Colon (tissue), 2 donors: ENCODE results near the gene PDE4D.
"Not testable (repeated sequence)": the region's sequence is repeated elsewhere in the genome, so short reads cannot be mapped to it uniquely, and the experiment has no call there.

Experiments
- FAIRE-seq: peaks from 2 replicates; lab custom pipeline; 2012; peaks lifted over from hg19 to GRCh38; lab: Jason Lieb, UNC
- donor health status: control.
- donor health status: control.

PDE4D gene

GRCh38 chr5:59416026-59416425 lies 477.5 kb downstream of the PDE4D start:
- no peak for FAIRE-seq

DNA sequence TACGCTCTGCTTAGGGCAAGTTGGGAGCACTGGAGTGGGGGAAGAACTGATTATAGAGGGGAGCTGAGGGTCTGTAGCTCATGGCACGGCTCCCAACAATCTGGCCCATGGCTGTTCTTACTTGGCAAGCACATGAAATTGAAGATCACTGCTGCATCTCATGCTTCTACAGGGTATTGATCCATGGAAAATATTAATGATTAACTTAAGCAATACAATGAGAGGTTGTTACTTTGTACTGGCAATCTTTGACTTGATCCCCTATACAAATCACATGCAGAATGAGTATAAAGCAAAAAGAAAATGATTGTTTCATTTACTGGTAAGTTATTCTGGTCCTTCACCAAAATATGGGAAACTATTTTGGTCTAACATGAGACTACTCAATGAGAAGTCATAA lies 481.1 kb downstream of the PDE4D start:
- FAIRE-seq = no peak

- not testable (repeated sequence) for FAIRE-seq
These were observed 484.5 kb downstream of the PDE4D start for GRCh38 chr5:59408997-59409396.

DNA sequence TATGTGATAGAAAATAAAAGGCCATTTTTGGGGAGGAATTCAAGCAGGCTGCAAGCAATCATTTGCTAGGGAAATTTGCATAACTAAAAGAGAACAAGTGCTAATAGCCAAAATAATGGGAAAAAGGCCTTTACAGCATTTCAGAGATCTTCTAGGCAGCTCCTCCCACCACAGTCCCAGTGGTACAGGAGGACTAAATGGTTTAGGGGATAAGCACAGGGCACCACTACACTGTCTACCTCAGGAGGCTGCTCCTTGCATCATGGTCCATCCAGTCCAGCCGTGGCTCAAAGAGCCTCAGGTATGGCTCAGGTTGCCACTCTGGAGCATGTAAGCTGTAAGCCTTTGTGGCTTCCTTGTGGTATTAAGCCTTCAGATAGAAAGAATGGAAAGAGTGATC lies 485.6 kb downstream of the PDE4D start:
- FAIRE-seq = no peak

DNA sequence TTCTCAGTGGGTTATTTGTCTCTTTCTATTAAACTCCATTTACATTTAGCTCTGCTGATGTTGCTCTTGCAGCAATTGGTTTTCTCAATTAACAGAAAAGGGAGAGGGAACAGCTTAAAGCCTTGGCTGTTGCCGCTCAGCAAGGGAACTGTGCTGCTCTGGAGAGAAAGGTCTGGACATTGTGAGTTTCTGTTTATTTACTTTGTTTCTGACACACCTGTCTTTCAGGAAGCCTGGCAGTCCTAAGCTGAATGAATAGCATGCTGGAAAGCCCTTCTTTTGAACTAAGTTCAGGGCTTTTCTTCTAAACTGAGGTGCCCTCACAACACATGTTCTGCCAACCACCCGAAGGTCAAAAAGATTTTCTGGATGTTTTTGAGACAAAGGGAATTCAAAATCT lies 491.9 kb downstream of the PDE4D start:
- no peak for FAIRE-seq

DNA sequence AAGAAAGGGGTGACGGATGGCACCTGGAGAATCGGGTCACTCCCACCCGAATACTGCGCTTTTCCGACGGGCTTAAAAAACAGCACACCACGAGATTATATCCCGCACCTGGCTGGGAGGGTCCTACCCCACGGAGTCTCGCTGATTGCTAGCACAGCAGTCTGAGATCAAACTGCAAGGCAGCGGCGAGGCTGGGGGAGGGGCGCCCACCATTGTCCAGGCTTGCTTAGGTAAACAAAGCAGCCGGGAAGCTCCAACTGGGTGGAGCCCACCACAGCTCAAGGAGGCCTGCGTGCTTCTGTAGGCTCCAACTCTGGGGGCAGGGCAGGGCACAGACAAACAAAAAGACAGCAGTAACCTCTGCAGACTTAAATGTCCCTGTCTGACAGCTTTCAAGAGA lies 498.6 kb downstream of the PDE4D start:
- FAIRE-seq = not testable (repeated sequence)

DNA sequence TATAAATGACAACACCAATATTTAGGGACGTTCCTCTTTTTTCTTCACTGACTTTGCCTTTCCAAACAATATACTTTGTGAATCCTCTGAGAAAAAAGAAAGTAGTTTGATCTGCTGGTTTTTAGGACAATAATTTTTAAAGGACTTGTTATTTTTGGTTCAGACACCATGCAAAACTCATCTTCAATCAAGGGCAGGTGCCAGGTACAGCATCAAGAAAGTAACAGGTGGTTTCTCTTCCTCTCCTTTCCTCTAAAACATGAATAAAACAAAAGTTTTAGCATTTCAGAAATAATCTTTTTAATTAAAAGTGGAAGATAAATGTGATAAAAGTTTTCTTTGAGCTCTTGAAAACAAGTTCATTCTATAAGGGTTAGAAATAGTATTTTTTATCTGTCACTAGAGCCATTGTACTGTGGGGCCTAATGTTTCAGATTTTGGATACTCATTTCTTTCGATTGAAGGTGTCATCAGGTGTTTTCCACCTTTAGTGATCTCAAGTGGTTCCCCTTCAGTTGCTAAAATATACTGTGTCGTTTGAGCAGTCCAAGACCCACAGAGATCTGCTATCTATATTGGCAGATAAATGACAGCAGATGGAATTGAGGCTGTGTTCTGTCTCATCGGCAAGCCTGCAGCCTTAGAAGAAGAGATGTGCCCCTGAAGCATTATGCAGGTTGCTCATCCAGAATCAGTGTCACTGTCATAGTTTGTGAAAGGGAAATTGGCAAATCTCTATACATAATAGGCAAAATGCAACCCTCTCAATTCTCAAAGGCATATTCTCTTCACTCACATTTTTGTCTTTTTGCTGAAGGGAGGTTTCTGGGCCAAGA lies 499.7 kb downstream of the PDE4D start:
- no peak for FAIRE-seq

- FAIRE-seq = no peak
These were observed 501.9 kb downstream of the PDE4D start for GRCh38 chr5:59391576-59391975.

- no peak for FAIRE-seq
These were observed 502.5 kb downstream of the PDE4D start for GRCh38 chr5:59390989-59391388.

DNA sequence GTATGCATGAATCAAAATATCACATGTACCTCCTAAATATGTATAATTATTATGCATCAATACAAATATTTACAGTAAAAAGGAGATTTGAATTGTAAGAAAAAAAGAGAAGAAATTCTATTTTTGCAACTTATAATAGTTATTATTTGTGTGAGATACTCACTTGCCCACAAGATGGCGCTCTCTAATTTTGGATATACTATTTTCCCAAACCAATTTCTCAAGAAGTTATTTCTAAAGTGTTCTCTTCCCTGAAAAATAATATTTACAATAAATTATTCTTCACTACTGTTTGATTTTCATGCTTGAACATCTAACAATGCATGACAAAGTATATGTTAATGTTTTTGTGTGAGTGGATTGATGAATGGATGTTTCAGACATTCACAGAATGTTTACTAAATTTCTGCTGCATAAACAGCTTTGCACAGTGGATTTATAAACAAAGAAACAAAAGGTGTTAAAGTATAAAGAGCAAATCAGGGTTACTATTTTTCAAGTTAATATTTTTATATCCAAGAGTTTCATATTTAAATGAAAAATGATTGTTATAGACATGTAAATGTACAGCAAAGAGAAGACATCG lies 503.4 kb downstream of the PDE4D start:
- peak; percentile 87 for FAIRE-seq

DNA sequence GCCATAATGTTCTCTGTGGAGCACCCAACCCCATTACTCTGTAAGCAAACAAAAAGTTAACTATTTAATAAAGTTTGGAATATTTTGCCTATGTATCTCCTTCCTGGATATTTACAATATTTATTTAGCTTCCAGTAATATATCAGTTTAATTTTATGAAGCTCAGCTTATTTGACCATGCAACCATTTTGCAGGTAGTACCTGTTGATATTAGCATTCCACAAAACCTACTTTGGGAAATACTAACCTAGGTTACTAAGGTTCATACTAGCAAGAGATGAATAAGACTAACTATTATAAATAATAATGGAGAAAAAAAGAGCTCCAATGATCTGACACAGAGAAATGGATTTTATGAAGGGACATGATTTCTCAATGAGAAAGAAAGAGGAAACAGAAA lies 506.4 kb downstream of the PDE4D start:
- no peak for FAIRE-seq

GRCh38 chr5:59385700-59386099 lies 507.8 kb downstream of the PDE4D start:
- no peak for FAIRE-seq

DNA sequence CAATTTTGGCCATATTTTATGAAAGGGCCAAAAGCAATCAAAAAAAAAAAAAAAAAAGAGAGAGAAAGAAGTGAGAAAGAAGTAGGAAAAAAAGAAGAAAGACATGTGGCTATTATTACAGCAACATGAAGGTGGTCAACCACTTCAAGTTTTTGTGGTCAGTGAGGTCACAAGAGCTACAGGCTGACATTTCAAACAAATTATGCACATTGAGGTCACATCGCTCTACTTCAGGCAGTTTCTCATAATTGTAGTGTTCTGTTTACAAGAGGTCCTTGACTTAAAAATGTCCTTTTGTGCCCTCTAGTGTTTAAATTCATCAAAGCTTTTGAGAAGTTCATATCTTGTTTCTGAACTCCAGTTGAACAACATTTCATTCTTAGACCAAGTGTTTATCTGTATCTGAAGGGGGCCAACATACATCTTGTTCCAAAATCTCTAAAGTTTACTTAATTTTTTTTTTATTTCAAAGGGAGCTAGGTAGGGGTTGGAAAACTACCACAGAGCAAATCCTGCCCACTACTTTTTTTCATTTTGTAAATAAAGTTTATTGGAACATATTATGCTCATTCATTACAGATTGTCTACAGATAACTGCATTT lies 513.1 kb downstream of the PDE4D start:
- no peak for FAIRE-seq

GRCh38 chr5:59374036-59374435 lies 519.5 kb downstream of the PDE4D start:
- FAIRE-seq = not testable (repeated sequence)

DNA sequence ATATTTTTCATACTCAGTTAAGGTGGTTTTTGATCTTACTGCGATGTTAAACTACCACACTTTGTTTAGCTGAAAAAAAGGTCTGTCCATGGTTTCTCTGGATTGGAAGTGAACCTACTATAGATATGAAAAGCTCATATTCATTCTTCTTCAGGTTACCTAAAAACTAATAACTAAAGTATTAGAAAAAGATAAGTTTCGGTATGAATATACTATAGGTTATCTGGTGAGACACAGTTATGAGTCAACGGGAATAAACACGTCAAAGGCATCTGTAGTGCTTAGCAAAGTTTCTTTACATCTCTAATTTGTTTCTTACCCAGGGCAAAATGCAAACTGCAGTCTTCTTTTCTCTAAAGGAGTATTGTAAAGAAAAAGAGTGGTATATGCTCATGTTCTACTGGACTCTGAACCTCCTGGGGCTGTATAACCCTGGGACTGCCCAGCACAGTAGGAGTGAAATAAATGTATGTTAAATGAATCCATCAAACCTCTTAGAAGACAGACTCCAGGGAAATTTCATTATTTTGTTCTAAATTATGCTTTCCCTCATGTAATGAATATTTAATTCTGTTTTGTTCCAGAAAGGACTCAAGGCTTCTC lies 521.9 kb downstream of the PDE4D start:
- no peak for FAIRE-seq

- no peak for FAIRE-seq
These were observed 524.6 kb downstream of the PDE4D start for GRCh38 chr5:59368951-59369350.

GRCh38 chr5:59367791-59368394 lies 525.6 kb downstream of the PDE4D start:
- FAIRE-seq = no peak

DNA sequence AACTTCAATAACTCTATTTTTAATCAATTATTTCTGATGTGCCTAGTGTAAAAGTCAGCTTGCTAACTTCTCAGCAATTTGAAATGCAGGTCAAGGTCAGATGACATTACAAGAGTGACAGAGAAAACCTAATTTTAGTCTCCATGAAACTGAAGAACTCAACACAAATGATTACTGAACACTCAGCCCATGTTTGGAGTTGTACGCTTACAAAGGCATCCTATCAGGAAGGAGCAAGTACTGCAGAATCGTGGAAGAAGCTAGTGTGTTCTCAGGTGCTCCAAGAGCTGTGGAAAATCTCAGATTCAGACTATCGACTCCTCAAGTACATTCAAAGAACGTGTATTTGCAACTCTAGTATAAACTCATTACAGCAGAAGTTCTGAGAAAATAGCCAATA lies 526.7 kb downstream of the PDE4D start:
- no peak for FAIRE-seq

DNA sequence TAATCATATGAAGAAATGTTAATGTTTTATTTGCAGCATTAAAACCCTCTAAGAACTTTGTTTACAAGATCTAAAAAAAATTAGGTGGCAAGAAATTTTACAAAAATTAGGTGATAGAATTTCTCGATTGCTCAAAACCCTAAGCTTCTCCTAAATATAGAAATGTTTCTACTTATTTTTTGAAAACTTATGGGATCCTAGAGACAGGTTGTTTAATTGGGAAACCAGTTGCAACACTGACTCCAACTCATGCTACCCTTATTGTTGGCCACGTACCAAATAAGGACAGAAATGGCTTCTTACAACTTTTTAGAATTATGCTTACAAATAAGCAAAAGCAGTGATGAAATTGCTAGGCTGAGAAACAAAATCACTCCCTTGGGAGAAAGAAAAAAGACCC lies 531.1 kb downstream of the PDE4D start:
- FAIRE-seq = no peak

DNA sequence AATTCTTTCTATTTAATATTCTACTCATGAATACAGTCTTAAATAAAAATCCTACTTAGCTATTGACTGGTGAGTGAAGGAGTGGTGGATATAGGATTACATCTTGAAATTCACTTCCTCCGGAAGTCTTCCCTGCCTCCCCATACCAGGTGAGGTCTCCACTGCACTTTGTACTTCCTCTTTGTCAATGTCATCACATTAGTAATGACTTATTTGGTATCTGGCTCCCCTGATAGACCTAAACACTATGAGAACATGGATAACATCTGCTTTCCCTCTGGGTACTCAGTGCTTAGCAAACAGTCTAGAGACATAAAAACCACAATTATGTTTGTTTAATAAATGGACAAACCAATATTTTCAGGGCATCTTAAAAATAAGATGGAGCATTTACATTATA lies 532.1 kb downstream of the PDE4D start:
- FAIRE-seq = no peak

DNA sequence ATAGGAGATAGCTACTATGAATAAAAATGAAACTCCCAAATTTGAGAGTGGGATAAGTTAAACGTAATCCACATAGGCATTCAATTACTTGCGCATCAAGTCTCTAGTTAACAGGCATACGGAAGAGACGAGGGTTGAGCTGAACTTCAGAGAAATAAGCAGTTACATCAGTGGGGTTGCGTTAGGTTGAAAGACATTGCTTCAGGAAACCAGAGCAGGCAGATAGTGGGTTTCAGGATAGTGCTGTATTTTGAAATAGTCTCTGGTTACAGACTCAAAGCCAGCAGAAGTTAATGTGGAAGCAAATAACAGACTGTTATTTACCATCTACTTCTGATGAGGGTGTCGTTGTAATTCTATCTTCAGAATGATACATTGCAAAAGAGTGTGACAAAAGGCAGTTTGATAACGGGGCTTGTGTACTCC lies 533.4 kb downstream of the PDE4D start:
- no peak for FAIRE-seq

DNA sequence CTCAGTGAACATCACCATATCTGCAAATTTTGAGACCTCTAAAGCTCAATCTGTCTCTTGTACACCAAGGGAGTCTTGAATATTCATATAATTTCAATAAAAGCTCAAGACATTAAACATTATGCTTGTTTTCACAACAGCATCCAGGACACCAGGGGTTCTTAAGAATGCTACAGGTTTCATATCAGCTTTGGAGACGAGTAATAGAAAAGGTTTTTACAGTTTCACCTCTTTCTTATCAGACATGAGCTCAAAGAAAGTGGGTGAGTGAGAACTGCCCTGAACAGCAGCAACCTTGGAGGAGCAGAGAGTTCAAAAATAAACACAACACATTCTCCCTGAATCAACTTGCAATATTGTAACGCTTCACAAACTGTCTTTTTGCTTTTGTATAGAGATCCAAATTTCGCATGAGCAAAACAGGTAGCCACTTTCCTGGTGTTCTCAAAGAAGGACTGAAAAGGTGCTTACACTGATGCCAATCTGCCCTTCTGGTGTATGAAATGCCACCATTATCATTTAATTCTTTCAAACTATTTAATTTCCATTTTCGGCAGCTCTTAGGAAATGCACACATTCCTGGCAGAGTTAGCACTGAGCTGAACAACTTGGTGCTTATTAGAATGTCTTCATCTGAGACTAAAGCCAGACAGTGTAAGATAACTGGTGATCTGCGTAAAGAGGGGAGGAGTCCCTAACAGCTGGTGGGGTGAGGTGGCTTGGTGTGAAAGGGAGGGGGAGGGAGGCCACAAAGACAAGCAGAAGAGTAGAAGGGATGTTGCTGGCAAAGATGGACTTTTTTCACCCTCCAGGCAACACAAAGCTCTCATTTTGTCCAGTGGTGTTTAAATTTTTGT lies 535.3 kb downstream of the PDE4D start:
- no peak for FAIRE-seq
